ENCODE measurements around the gene PDE8B. TPM values are rescaled to one million over a fixed set of nuclear protein-coding genes. Genes with fewer than 3 reads are reported as not detected.

The PDE8B gene
- total RNA-seq, 1 donor: 6.0 TPM

GRCh38 chr5:77259476-77259875, 49.0 kb downstream of the PDE8B start:
- no peak overlapping the region for H3K4me3 ChIP-seq (ENCODE audit: low read depth, low read length)
- no peak for DNase-seq (ENCODE audit: low read depth)
- TF ChIP-seq CTCF (IDR thresholded peaks at IDR 0.05; ENCODE audit: insufficient read depth, low read depth, low read length): no peak

GRCh38 chr5:77262697-77263096, 52.2 kb downstream of the PDE8B start:
- no peak overlapping the region for H3K4me3 ChIP-seq (ENCODE audit: low read depth, low read length)
- no peak for DNase-seq (ENCODE audit: low read depth)
- TF ChIP-seq CTCF (IDR thresholded peaks at IDR 0.05; ENCODE audit: insufficient read depth, low read depth, low read length): no peak

- H3K4me3 ChIP-seq (ENCODE audit: low read depth, low read length): no peak overlapping the region
- no peak for TF ChIP-seq CTCF (IDR thresholded peaks at IDR 0.05; ENCODE audit: insufficient read depth, low read depth, low read length)
- DNase-seq (ENCODE audit: low read depth): peak; percentile 30
These were observed 55.8 kb downstream of the PDE8B start for GRCh38 chr5:77266291-77266690.

- no peak overlapping the region for H3K4me3 ChIP-seq (ENCODE audit: low read depth, low read length)
- no peak for DNase-seq (ENCODE audit: low read depth)
- no peak for TF ChIP-seq CTCF (IDR thresholded peaks at IDR 0.05; ENCODE audit: insufficient read depth, low read depth, low read length)
These were observed 57.0 kb downstream of the PDE8B start for GRCh38 chr5:77267496-77267895.

- no peak overlapping the region for H3K4me3 ChIP-seq (ENCODE audit: low read depth, low read length)
- peak; percentile 55 for DNase-seq (ENCODE audit: low read depth)
- TF ChIP-seq CTCF (IDR thresholded peaks at IDR 0.05; ENCODE audit: insufficient read depth, low read depth, low read length): no peak
These were observed 61.7 kb downstream of the PDE8B start for GRCh38 chr5:77272206-77272605.

- no peak overlapping the region for H3K4me3 ChIP-seq (ENCODE audit: low read depth, low read length)
- no peak for DNase-seq (ENCODE audit: low read depth)
- no peak for TF ChIP-seq CTCF (IDR thresholded peaks at IDR 0.05; ENCODE audit: insufficient read depth, low read depth, low read length)
These were observed 67.3 kb downstream of the PDE8B start for GRCh38 chr5:77277759-77278158.

GRCh38 chr5:77280036-77280435, 69.6 kb downstream of the PDE8B start:
- no peak overlapping the region for H3K4me3 ChIP-seq (ENCODE audit: low read depth, low read length)
- no peak for DNase-seq (ENCODE audit: low read depth)
- no peak for TF ChIP-seq CTCF (IDR thresholded peaks at IDR 0.05; ENCODE audit: insufficient read depth, low read depth, low read length)
